Endothelial cell of umbilical vein (primary cell): ENCODE measurements around the gene CLTC. TPM values are rescaled to one million over a fixed set of nuclear protein-coding genes. Genes with fewer than 3 reads are reported as not detected.
A peak's percentile ranks its signal among the peaks of the same experiment; 100 is the strongest.

Source experiments
- BruUV-seq: library from RNA; stranded (reverse); fragments of 400-500 nt; replicated peaks from 2 replicates; lab custom pipeline; 2021; lab: Mats Ljungman, UMichigan
- CTCF ChIA-PET: fragments of 300-600, 350-600 bp; sonication (Branson Sonifier 250); formaldehyde crosslinking; loops from one replicate; lab custom pipeline; 2021; ENCODE audit warnings: antibody characterized with exemption, inconsistent platforms; lab: Charles Lee
- POLR2A ChIA-PET: fragments of 300-600, 350-600 bp; sonication (Branson Sonifier 250); formaldehyde crosslinking; loops from one replicate; lab custom pipeline; 2021; ENCODE audit warnings: antibody characterized with exemption, inconsistent platforms; lab: Charles Lee
- DNase-seq: peaks from one replicate; pipeline ENCODE4 v3.0.0-alpha.2; 2011; ENCODE audit warnings: low read depth, low spot score
- FAIRE-seq: peaks from 2 replicates; lab custom pipeline; 2011; peaks lifted over from hg19 to GRCh38; lab: Jason Lieb, UNC
- H2AFZ ChIP-seq: 2 replicates; pipeline ENCODE4 v1.6.0; 2012; ENCODE audit warnings: low read depth, low read length, control low read depth, inconsistent platforms
- H3K27ac ChIP-seq: 2 replicates; pipeline ENCODE4 v1.5.1; 2011; ENCODE audit warnings: low read depth, mild to moderate bottlenecking, control low read depth, low read length, moderate library complexity; ENCODE audit not compliant: insufficient read depth
- H3K27me3 ChIP-seq, 2 experiments: 2 replicates each; pipeline versions ENCODE4 v1.6.0 to v1.6.1; 2011; ENCODE audit warnings: low read length in 2 of 2, mixed read lengths in 1 of 2; ENCODE audit not compliant: control insufficient read depth in 2 of 2, insufficient read depth in 2 of 2
- H3K36me3 ChIP-seq, 2 experiments: 2 replicates in 1 of 2; 3 replicates in 1 of 2; pipeline ENCODE4 v1.5.1; 2011; ENCODE audit warnings: low read length in 2 of 2, mild to moderate bottlenecking in 1 of 2, moderate library complexity in 1 of 2; ENCODE audit not compliant: control insufficient read depth in 2 of 2, insufficient read depth in 2 of 2; ENCODE audit errors: extremely low read depth in 1 of 2
- H3K4me1 ChIP-seq: 3 replicates; pipeline ENCODE4 v1.5.1; 2011; ENCODE audit warnings: mild to moderate bottlenecking, low read length; ENCODE audit not compliant: control insufficient read depth, insufficient read depth; ENCODE audit errors: extremely low read depth
- H3K4me2 ChIP-seq: 2 replicates; pipeline ENCODE4 v1.6.1; 2011; ENCODE audit warnings: low read length, control low read depth, mixed read lengths; ENCODE audit not compliant: insufficient read depth
- H3K4me3 ChIP-seq, 3 experiments: fragments of 200-600 bp in 1 of 3; sonication (generic), shearing (Covaris generic) in 1 of 3; replicated peaks in 1 of 3; 2 replicates each; pipeline ENCODE4 v1.5.1; 2011 to 2016; ENCODE audit warnings: control low read depth in 3 of 3, low read length in 3 of 3, mild to moderate bottlenecking in 2 of 3, inconsistent platforms in 1 of 3, low read depth in 1 of 3, moderate library complexity in 1 of 3; ENCODE audit not compliant: insufficient read depth in 1 of 3
- H3K79me2 ChIP-seq: 2 replicates; pipeline ENCODE4 v1.6.0; 2012; ENCODE audit warnings: low read length, inconsistent platforms; ENCODE audit not compliant: control insufficient read depth, insufficient read depth
- H3K9ac ChIP-seq: replicated peaks from 2 replicates; pipeline ENCODE3; 2011; ENCODE audit warnings: low read length, control low read depth; ENCODE audit not compliant: insufficient read depth; ENCODE audit errors: extremely low read depth
- H3K9me1 ChIP-seq: replicated peaks from 3 replicates; pipeline ENCODE4 v1.6.0; 2011; ENCODE audit warnings: mild to moderate bottlenecking, low read length; ENCODE audit not compliant: control insufficient read depth, insufficient read depth; ENCODE audit errors: extremely low read depth
- H3K9me3 ChIP-seq: replicated peaks from 2 replicates; pipeline ENCODE4 v1.5.1; 2012; ENCODE audit warnings: low read length, inconsistent platforms; ENCODE audit not compliant: control insufficient read depth, insufficient read depth
- H4K20me1 ChIP-seq: replicated peaks from 2 replicates; pipeline ENCODE3; 2011; ENCODE audit warnings: mild to moderate bottlenecking, low read length; ENCODE audit not compliant: control insufficient read depth, insufficient read depth; ENCODE audit errors: extremely low read depth
- CTCF ChIP-seq, 2 donors: IDR thresholded peaks; 1 replicate in 1 of 2; 2 replicates in 1 of 2; pipeline ENCODE4 v1.5.1; 2011; ENCODE audit warnings: low read length in 2 of 2, mild to moderate bottlenecking in 2 of 2, moderate library complexity in 2 of 2, control low read depth in 1 of 2, inconsistent platforms in 1 of 2, low read depth in 1 of 2; ENCODE audit not compliant: insufficient read depth in 1 of 2; ENCODE audit errors: extremely low read depth in 1 of 2
- EZH2 ChIP-seq: IDR thresholded peaks from 2 replicates; pipeline ENCODE4 v1.6.1; 2012; ENCODE audit warnings: borderline replicate concordance, low read depth, mild to moderate bottlenecking, moderate library complexity, low read length, inconsistent platforms; ENCODE audit not compliant: severe bottlenecking
- FOS ChIP-seq: IDR thresholded peaks from 2 replicates; pipeline ENCODE4 v1.6.1; 2011; ENCODE audit warnings: mild to moderate bottlenecking, low read length, moderate library complexity, borderline replicate concordance; ENCODE audit not compliant: insufficient read depth
- GATA2 ChIP-seq: IDR thresholded peaks from 2 replicates; pipeline ENCODE4 v1.7.0; 2011; ENCODE audit warnings: low read depth, mild to moderate bottlenecking, moderate library complexity, mixed read lengths, low read length; ENCODE audit not compliant: insufficient read length, insufficient read depth
- JUN ChIP-seq: IDR thresholded peaks from 2 replicates; pipeline ENCODE4 v1.6.1; 2011; ENCODE audit warnings: borderline replicate concordance, low read depth; ENCODE audit not compliant: insufficient read length, insufficient read depth
- MAX ChIP-seq: IDR thresholded peaks from 2 replicates; pipeline ENCODE4 v1.6.1; 2011; ENCODE audit not compliant: insufficient read depth, insufficient read length
- MYC ChIP-seq: IDR thresholded peaks from one replicate; pipeline ENCODE4 v1.6.1; 2011; ENCODE audit warnings: mild to moderate bottlenecking, low read depth, low read length
- POLR2A ChIP-seq: IDR thresholded peaks from 2 replicates; pipeline ENCODE4 v1.6.1; 2012; ENCODE audit warnings: low read depth, mild to moderate bottlenecking, control low read depth, low read length
- POLR2AphosphoS5 ChIP-seq: IDR thresholded peaks from 2 replicates; pipeline ENCODE4 v1.6.1; 2012; ENCODE audit warnings: low read depth, mild to moderate bottlenecking, control low read depth, low read length, moderate library complexity; ENCODE audit not compliant: insufficient read depth
- dilution Hi-C: fragments of 300-500 bp; cut with MboI; formaldehyde crosslinking; loops from one replicate; pipeline ENCODE4 v1.15.0; 2019; ENCODE audit warnings: low sequenced_read_pairs; ENCODE audit not compliant: extremely low pct_ligation_motif_present
- intact Hi-C: fragments of 100-400 bp; cut with micrococcal nuclease; formaldehyde crosslinking; loops from one replicate; pipeline ENCODE4 v1.10.0; 2022
- polyA plus RNA-seq, 4 experiments: library from polyadenylated mRNA; depleted of rRNA in 3 of 4; stranded (reverse) in 3 of 4; unstranded in 1 of 4; fragments of >200 nt; gene quantifications; 2 replicates each; pipeline versions ENCODE4 v1.2.1 to v1.2.3, GENCODE V29; 2011 to 2012; ENCODE audit warnings: missing spikeins in 1 of 4
- total RNA-seq: library from RNA; stranded (reverse); gene quantifications from 2 replicates; pipeline ENCODE4 v1.2.3, GENCODE V29; 2021

The CLTC gene
- total and polyA plus RNA-seq, 2 donors (not counting 3 experiments of a cell fraction or from before 2014, with no cell fraction given): 164 to 326 TPM

- peaks cover 0 to 2% of the 10 kb centered on the region in 2 experiments for H3K36me3 ChIP-seq
- H3K9ac ChIP-seq: peak overlapping the region; percentile 98
- CTCF ChIA-PET: interaction anchor here (1.1 to 2.0 kb wide), 4 partner anchors 50 to 289 kb away, joined by 3 to 7 read pairs (median 3); no protein-coding TSS in a partner anchor
- TF ChIP-seq GATA2 (no peak), EZH2 (no peak), MAX (no peak), FOS (no peak), POLR2AphosphoS5 (no peak), JUN (no peak), POLR2A (no peak), MYC (no peak), CTCF (IDR thresholded peaks at IDR 0.05; ENCODE audit: extremely low read depth in 1 of 2, insufficient read depth in 1 of 2, low read depth in 1 of 2, low read length in 2 of 2) (no peak)
- POLR2A ChIA-PET: interaction anchor here (0.7 to 1.6 kb wide), 13 partner anchors 9 to 463 kb away, joined by 3 to 8 read pairs (median 4); partner anchors contain the start of genes PTRH2 and VMP1
- peak overlapping the region; percentile 76 for H3K4me2 ChIP-seq
- peaks cover 14% of the 10 kb centered on the region for H4K20me1 ChIP-seq
- H3K9me3 ChIP-seq: no peaks in the 10 kb centered on the region
- FAIRE-seq (no peak), DNase-seq (no peak)
- no peaks in the 10 kb centered on the region for H3K27me3 ChIP-seq
- intact Hi-C loops (loop anchor here (1.0 to 10.0 kb wide), 6 partner anchors 50 to 464 kb away; partner anchors contain the start of genes PRR11, PTRH2, SKA2 and VMP1), dilution Hi-C loops (no loop called here)
- H3K4me3 ChIP-seq: peak overlapping the region; percentile 14 to 93 (median 81)
- no peak overlapping the region for H2AFZ ChIP-seq
- H3K4me1 ChIP-seq: peaks cover 42% of the 10 kb centered on the region
- no TSS peak for BruUV-seq
- H3K79me2 ChIP-seq: peaks cover 50% of the 10 kb centered on the region
- H3K9me1 ChIP-seq: no peaks in the 10 kb centered on the region
- H3K27ac ChIP-seq: peak overlapping the region; percentile 91
Measured at GRCh38 chr17:59619035-59619297, 729 bp upstream of the CLTC start.
